Pons (tissue), 1 donor: Measurements from ENCODE around the gene FRMPD2.
"Not testable (repeated sequence)": the region's sequence is repeated elsewhere in the genome, so short reads cannot be mapped to it uniquely, and the experiment has no call there.

Experiments
- DNase-seq: peaks from one replicate; pipeline ENCODE4 v3.0.0-alpha.2; 2016; ENCODE audit warnings: low spot score

The FRMPD2 gene

DNA sequence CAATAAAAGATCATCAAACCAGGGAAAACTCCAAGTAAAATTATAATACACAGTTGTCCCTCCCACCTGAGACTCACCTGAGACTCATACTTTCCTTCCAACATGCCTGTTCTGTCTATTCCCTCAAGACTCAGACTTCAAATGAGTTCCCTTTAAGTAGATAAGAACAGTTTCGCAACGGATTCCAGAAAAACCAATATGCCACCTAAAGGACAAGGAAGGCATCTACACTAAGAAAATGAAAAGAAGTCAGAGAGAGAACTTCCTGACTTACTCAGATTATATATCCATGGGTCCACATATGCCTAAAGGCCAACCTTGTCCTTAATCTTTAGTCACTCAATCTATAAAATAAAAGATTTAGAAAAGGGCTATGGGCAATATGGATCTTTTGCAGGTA lies 148.9 kb downstream of the FRMPD2 start:
- not testable (repeated sequence) for DNase-seq

DNA sequence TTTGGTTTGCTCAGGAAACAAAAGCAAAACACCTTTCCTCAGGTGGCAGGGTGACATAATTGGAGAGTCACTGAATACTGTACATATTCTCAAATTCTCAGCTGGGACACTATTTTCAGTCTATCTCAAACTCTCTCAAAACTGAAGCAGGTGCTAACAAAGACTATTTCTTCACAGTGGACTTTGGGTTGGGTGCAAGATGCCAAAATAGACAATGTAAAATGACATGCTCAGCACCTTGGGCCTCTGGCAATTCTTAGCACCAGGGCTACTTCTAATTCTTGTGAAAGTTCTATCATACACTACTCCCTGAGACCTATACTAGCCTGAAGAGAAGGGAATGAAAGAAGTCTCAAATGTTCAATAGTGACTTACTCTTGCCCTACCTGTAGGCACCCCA lies 151.9 kb downstream of the FRMPD2 start:
- not testable (repeated sequence) for DNase-seq

DNA sequence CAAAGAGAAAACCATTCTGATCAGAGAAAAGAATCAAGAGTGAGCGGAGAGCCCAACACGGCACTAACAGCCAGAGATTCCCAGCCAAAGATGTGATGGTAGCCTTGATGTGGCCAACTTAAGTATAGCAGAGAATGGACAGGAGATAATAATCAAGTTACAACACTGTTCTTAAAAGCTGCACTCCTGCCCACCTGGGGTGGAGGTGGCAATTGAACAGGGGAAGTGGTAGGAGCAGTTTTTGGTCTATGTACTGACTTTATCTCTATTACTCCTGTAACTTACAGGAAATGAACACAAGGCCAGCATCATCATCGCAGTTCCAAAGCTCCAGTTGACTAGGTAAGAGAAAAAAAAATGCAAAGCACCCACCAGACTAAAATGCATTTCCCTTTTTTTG lies 164.2 kb downstream of the FRMPD2 start:
- DNase-seq = not testable (repeated sequence)
